Skeletal muscle tissue (tissue), 4 donors: ENCODE measurements around the gene TUBB. TPM values are rescaled to one million over a fixed set of nuclear protein-coding genes. Genes with fewer than 3 reads are reported as not detected.

Experiments
- H3K27ac ChIP-seq: one replicate; pipeline ENCODE4 v1.7.0; 2013; ENCODE audit warnings: mild to moderate bottlenecking, low read depth, low read length, inconsistent platforms
- H3K27me3 ChIP-seq, 3 donors: one replicate each; pipeline ENCODE4 v1.7.0; 2013; ENCODE audit warnings: low read length in 3 of 3; ENCODE audit not compliant: control insufficient read depth in 3 of 3, insufficient read depth in 3 of 3
- H3K36me3 ChIP-seq, 3 donors: one replicate each; pipeline ENCODE4 v1.7.0; 2013; ENCODE audit warnings: low read length in 3 of 3; ENCODE audit not compliant: control insufficient read depth in 3 of 3, insufficient read depth in 3 of 3
- H3K4me1 ChIP-seq, 3 donors: one replicate each; pipeline ENCODE4 v1.7.0; 2013; ENCODE audit warnings: low read length in 3 of 3, mild to moderate bottlenecking in 3 of 3; ENCODE audit not compliant: control insufficient read depth in 3 of 3, insufficient read depth in 3 of 3
- H3K4me3 ChIP-seq, 3 donors: one replicate each; pipeline ENCODE4 v1.7.0; 2013; ENCODE audit warnings: low read length in 3 of 3
- H3K9ac ChIP-seq, 3 donors: one replicate each; pipeline ENCODE4 v1.7.0; 2013; ENCODE audit warnings: low read length in 3 of 3, mild to moderate bottlenecking in 3 of 3, moderate library complexity in 2 of 3, low read depth in 1 of 3
- H3K9me3 ChIP-seq, 3 donors: one replicate each; pipeline ENCODE4 v1.7.0; 2013; ENCODE audit warnings: low read length in 3 of 3; ENCODE audit not compliant: control insufficient read depth in 3 of 3
- total RNA-seq: library from RNA; depleted of rRNA; stranded (reverse); fragments of >200 nt; gene quantifications from one replicate; pipeline ENCODE4 v1.2.3, GENCODE V29; 2014
- donor health status: Osteomylitis.

Gene TUBB
- total RNA-seq, 1 donor from 2014 or later = 317 TPM

GRCh38 chr6:30740540-30740870 lies 20.4 kb downstream of the TUBB start:
- Histone ChIP-seq H3K27ac (peak overlapping the region; percentile 93), H3K36me3 (peaks cover 44 to 57% (median 53%) of the 10 kb centered on the region in 3 donors), H3K4me3 (no peak overlapping the region), H3K4me1 (peaks cover 31 to 47% (median 34%) of the 10 kb centered on the region in 3 donors), H3K27me3 (no peaks in the 10 kb centered on the region), H3K9ac (no peak overlapping the region), H3K9me3 (no peaks in the 10 kb centered on the region)

- Histone ChIP-seq H3K36me3 (peaks cover 39 to 50% (median 46%) of the 10 kb centered on the region in 3 donors), H3K4me3 (peak overlapping the region; percentile 85 to 94 (median 89)), H3K9ac (peak overlapping the region; percentile 87 to 95 (median 91)), H3K27ac (peak overlapping the region; percentile 93), H3K4me1 (peaks cover 31 to 47% (median 34%) of the 10 kb centered on the region in 3 donors), H3K9me3 (no peaks in the 10 kb centered on the region), H3K27me3 (no peaks in the 10 kb centered on the region)
These were observed 21.1 kb downstream of the TUBB start for GRCh38 chr6:30741063-30741779.

GRCh38 chr6:30741789-30742315 lies 21.7 kb downstream of the TUBB start:
- peak overlapping the region; percentile 93 for H3K27ac ChIP-seq
- peaks cover 31 to 47% (median 33%) of the 10 kb centered on the region in 3 donors for H3K4me1 ChIP-seq
- peak overlapping the region; percentile 85 to 94 (median 89) for H3K4me3 ChIP-seq
- H3K27me3 ChIP-seq = no peaks in the 10 kb centered on the region
- H3K9ac ChIP-seq = peak overlapping the region; percentile 87 to 95 (median 91)
- H3K9me3 ChIP-seq = no peaks in the 10 kb centered on the region
- peaks cover 38 to 48% (median 44%) of the 10 kb centered on the region in 3 donors for H3K36me3 ChIP-seq

- H3K4me1 ChIP-seq = peaks cover 30 to 47% (median 31%) of the 10 kb centered on the region in 3 donors
- H3K36me3 ChIP-seq = peaks cover 37 to 42% (median 41%) of the 10 kb centered on the region in 3 donors
- peak within 1 kb of the TSS; percentile 85 to 94 (median 89) for H3K4me3 ChIP-seq
- no peaks in the 10 kb centered on the region for H3K9me3 ChIP-seq
- peak within 1 kb of the TSS; percentile 91 to 95 (median 94) for H3K9ac ChIP-seq
- no peaks in the 10 kb centered on the region for H3K27me3 ChIP-seq
- peak within 1 kb of the TSS; percentile 93 for H3K27ac ChIP-seq
These were observed 22.4 kb downstream of the TUBB start, which contains the start of gene FLOT1 for GRCh38 chr6:30742316-30743098. Gene FLOT1 (minus strand): TSS chr6:30742687. CDS start chr6:30742189, 498 bp downstream.

- peak overlapping the region; percentile 93 for H3K27ac ChIP-seq
- H3K9ac ChIP-seq = peak overlapping the region; percentile 91 to 95 (median 94)
- peaks cover 30 to 39% (median 31%) of the 10 kb centered on the region in 3 donors for H3K4me1 ChIP-seq
- H3K9me3 ChIP-seq = no peaks in the 10 kb centered on the region
- no peaks in the 10 kb centered on the region for H3K27me3 ChIP-seq
- peak overlapping the region; percentile 84 to 94 (median 85) for H3K4me3 ChIP-seq
- H3K36me3 ChIP-seq = peaks cover 29 to 34% (median 34%) of the 10 kb centered on the region in 3 donors
These were observed 23.2 kb downstream of the TUBB start for GRCh38 chr6:30743099-30744053.

- Histone ChIP-seq H3K36me3 (peaks cover 21 to 26% (median 25%) of the 10 kb centered on the region in 3 donors), H3K4me3 (peak within 1 kb of the TSS; percentile 84 to 94 (median 85)), H3K27me3 (no peaks in the 10 kb centered on the region), H3K27ac (peak within 1 kb of the TSS; percentile 93), H3K9me3 (no peaks in the 10 kb centered on the region), H3K4me1 (peaks cover 30 to 39% (median 31%) of the 10 kb centered on the region in 3 donors), H3K9ac (peak within 1 kb of the TSS; percentile 91 to 95 (median 94))
These were observed 24.1 kb downstream of the TUBB start, which contains the start of gene IER3 for GRCh38 chr6:30744054-30744805. Gene IER3 (minus strand): TSS chr6:30744547. CDS start chr6:30744518, 29 bp downstream.

- H3K4me3 ChIP-seq = no peak overlapping the region
- peaks cover 21 to 29% (median 22%) of the 10 kb centered on the region in 3 donors for H3K4me1 ChIP-seq
- no peaks in the 10 kb centered on the region for H3K27me3 ChIP-seq
- peak overlapping the region; percentile 28 for H3K27ac ChIP-seq
- no peak overlapping the region for H3K9ac ChIP-seq
- no peaks in the 10 kb centered on the region for H3K9me3 ChIP-seq
- H3K36me3 ChIP-seq = peaks cover 0 to under 1% (median 0%) of the 10 kb centered on the region in 3 donors
These were observed 27.1 kb downstream of the TUBB start for GRCh38 chr6:30747300-30747687.

GRCh38 chr6:30747902-30748769 lies 28.0 kb downstream of the TUBB start:
- peak overlapping the region; percentile 28 for H3K27ac ChIP-seq
- peaks cover 27 to 35% (median 28%) of the 10 kb centered on the region in 3 donors for H3K4me1 ChIP-seq

More at GRCh38 chr6:30747902-30748769, 28.0 kb downstream of the TUBB start:
- Histone ChIP-seq H3K9ac (no peak overlapping the region), H3K9me3 (no peaks in the 10 kb centered on the region), H3K27me3 (no peaks in the 10 kb centered on the region), H3K4me3 (no peak overlapping the region), H3K36me3 (no peaks in the 10 kb centered on the region)
